ENCODE data around the gene UGP2.
A peak's percentile ranks its signal among the peaks of the same experiment; 100 is the strongest.
"Not testable (repeated sequence)": the region's sequence is repeated elsewhere in the genome, so short reads cannot be mapped to it uniquely, and the experiment has no call there.

UGP2 gene

GRCh38 chr2:63841254-63842022 lies at the start of gene UGP2:
UGP2 (plus strand) TSS chr2:63841896; CDS start chr2:63842186, 290 bp downstream.
- peak; percentile 94 for DNase-seq

- DNase-seq: peak; percentile 15
Measured at GRCh38 chr2:63792530-63792929, 49.2 kb upstream of the UGP2 start.

DNA sequence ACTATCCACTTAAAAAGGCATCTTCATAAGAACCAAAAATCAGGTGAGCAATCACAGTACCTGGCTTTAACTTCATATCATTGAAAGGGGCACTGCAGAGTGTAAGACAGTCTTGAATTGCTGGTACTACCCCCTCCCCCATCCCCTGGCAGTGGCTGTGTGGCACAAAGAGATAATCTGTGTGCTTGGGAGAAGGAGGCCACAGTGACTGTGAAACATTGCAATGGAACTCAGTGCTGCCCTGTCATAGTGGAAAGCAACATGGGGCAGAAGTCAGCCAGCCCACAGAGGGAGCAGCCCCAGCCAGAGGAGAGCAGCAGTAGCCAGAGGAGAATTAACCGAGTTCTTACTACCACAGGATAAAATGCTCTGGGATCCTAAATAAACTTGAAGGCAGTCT lies 45.3 kb upstream of the UGP2 start:
- DNase-seq: no peak

- no peak for DNase-seq
Measured at GRCh38 chr2:63796796-63797195, 44.9 kb upstream of the UGP2 start.

GRCh38 chr2:63801455-63801854 lies 40.2 kb upstream of the UGP2 start:
- no peak for DNase-seq

- DNase-seq: no peak
Measured at GRCh38 chr2:63805412-63805811, 36.3 kb upstream of the UGP2 start.

DNA sequence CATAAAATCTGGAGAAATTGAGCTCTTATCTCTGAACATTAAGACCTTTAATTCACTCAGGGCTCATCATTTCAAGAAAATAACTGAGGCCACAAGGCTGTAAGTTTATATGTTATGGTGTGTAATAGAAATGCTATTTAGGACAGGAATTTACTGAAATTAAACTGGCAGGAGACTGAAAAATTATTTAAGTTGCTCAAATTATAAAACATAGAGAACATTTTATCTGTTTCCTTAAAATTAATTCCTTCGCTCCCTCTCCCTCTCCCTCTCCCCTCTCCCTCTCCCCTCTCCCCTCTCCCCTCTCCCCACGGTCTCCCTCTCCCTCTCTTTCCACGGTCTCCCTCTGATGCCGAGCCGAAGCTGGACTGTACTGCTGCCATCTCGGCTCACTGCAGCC lies 33.7 kb upstream of the UGP2 start:
- DNase-seq: not testable (repeated sequence)

GRCh38 chr2:63808911-63809310 lies 32.8 kb upstream of the UGP2 start:
- not testable (repeated sequence) for DNase-seq

DNA sequence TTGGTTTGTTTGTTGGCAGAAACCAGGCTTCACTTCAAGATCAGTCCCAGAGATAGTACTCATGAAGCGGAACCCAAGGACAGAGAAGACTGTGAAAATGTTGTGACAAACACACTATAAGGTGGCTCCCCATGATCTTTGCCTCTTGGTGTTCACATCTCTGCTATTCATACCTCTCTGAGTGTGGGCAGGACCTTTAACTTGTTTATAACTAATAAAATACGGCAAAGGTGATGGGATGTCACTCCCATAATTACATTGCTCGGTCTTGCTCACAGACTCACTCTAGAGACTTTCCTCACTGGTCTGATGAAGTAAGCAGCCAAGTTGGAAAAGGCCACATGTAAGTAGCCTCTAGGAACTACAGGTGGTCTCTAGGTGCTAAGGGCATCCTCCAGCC lies 30.6 kb upstream of the UGP2 start:
- DNase-seq: no peak

DNA sequence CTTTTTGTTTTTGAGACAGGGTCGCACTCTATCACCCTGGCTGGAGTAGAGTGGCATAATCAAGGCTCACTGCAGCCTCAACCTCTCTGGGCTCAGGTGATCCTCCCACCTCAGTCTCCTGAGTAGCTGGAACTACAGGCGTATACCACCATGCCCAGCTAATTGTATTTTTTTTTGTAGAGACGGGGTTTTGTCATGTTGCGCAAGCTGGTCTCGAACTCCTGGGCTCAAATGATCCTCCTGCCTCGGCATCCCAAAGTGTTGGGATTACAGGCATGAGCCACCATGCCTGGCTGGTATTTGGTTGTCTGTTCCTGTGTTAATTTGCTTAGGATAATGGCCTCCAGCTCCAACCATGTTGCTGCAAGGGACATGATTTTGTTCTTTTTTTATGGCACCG lies 29.8 kb upstream of the UGP2 start:
- DNase-seq: not testable (repeated sequence)

DNA sequence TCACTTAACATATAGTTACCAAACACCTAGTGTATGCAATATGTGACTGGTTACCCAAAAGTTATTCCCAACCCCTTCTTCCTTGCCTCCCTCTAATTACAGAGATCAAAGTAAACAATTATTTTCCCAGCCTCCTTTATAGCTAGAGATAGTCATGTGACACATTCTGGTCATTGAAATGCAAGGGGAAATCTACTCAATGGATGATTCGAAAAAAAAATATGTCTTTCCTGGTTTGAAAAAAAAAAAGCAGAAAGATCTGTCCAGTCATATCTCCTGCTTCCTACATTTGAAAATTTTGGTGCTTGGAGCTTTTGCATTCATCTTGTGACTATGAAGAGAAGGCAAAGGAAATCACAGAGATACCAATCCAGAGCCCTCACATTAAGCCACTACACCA lies 27.6 kb upstream of the UGP2 start:
- DNase-seq: no peak

GRCh38 chr2:63817382-63817781 lies 24.3 kb upstream of the UGP2 start:
- DNase-seq: no peak

DNA sequence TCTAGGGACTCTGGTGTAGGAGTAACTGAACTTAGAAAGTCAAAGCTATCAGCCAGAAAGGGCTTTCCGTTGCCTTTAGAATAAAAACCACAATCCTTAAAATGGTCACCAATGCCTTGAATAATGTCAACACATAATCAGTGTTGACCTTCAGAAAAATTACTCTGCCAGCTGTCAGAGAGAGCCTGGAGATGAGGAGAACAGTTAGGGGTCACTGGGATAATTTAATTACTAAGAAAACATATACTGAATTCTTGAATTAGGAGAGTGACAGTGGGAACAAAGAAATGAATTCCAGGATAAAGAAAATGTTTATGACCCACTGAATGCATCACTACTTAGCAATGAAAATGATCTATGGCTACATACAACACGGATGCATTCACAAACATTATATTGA lies 23.4 kb upstream of the UGP2 start:
- no peak for DNase-seq

DNA sequence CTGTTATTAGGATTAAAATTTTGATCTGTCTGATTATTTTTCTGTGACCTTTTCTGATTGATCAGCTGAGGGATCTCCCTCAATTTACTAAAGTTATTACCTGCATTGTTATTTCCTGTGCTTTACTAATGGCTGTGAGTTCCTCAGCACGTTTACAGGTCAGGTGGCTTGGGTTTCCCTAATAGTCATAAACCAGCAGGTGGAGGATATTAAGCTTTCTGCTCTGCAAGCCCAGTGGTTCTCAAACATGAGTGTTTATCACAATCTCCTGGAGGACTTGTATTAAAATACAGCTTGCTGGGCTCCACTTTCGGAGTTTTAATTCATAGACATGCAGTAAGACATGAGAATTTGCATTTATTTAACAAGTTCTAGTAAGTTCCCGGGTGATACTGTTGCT lies 22.4 kb upstream of the UGP2 start:
- DNase-seq: no peak

DNA sequence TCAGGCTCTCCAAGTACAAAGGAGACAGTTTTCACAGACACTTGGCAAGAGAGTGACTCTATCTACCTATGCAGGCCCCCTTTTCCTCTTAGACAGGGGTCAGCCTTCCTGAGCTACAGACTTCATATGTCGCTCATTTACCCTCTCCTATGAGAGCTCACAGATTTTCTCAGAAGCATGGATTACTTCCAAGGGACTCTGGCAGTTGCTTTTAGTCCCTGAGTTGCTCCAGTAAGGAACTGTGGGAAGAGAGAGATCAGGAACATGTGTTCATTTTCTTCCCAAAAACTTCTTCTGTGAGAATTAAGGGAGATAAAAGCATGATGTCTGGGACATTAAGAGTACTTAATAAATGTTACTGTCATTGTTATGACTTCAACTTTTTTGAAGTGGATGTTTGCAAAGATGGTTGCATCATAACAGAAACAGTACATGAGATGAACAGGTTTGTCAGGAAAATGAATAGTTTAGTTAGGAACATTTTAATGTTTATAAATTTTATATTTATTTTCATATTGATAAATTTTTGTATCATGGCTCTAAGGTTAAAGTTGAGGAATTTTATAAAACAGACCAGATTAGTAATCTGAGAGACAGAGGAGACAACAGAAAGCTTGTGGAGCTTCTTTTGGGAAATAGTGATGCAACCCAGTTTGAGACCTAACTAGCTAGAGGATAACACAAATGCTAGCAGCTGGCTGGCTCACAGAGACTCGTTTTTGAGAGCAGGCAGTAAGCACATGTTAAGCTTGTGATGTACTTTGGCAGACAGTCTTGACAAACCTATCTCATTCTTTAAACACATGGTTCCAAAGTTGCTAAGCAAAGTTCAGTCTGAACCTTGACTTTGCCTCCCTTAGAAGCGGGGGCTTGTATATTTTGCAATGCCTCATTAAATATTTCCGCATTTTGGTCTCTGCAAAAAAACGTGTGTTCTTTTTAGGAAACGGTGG lies 21.7 kb upstream of the UGP2 start:
- peak; percentile 16 for DNase-seq

GRCh38 chr2:63820969-63821368 lies 20.7 kb upstream of the UGP2 start:
- no peak for DNase-seq

DNA sequence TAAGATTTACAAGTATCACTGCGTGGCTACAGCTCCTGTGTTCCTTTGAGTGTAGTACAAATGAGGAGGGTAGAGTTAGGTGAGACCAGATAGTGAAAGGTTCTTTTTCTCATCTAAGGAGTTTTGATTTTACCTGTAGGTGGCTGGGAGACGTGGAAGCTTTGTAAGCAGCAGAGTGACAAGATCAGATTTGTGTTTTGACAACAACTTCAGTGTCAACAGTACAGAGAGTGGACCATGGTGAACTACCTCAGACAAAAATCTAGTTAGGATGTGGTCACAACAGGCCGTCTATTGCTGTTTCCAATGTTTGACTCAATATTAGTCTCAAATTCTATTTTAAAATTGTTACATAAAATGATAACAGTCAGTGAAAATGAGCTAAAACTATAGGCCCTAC lies 20.3 kb upstream of the UGP2 start:
- no peak for DNase-seq

DNA sequence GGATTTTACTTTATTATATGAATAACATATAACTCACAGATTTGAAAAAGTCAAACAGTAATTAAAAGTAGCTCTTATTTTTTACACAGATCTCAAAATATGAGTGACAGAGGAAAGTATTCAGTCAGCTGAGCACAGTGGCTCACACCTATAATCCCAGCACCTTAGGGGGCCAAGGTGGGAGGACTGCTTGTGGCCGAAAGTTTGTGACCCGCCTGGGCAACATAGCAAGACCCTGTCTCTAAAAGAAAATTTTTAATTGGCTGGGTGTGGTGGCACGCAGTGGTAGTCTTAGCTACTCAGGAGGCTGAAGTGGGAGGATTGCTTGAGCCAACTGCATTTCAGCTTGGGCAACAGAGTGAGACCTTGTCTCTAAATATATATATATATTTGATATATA lies 19.2 kb upstream of the UGP2 start:
- no peak for DNase-seq

GRCh38 chr2:63827749-63828148 lies 13.9 kb upstream of the UGP2 start:
- DNase-seq: no peak

- no peak for DNase-seq
Measured at GRCh38 chr2:63831176-63831575, 10.5 kb upstream of the UGP2 start.

- no peak for DNase-seq
Measured at GRCh38 chr2:63834401-63834800, 7.3 kb upstream of the UGP2 start.

- peak; percentile 34 for DNase-seq
Measured at GRCh38 chr2:63837036-63837594, 4.6 kb upstream of the UGP2 start.

DNA sequence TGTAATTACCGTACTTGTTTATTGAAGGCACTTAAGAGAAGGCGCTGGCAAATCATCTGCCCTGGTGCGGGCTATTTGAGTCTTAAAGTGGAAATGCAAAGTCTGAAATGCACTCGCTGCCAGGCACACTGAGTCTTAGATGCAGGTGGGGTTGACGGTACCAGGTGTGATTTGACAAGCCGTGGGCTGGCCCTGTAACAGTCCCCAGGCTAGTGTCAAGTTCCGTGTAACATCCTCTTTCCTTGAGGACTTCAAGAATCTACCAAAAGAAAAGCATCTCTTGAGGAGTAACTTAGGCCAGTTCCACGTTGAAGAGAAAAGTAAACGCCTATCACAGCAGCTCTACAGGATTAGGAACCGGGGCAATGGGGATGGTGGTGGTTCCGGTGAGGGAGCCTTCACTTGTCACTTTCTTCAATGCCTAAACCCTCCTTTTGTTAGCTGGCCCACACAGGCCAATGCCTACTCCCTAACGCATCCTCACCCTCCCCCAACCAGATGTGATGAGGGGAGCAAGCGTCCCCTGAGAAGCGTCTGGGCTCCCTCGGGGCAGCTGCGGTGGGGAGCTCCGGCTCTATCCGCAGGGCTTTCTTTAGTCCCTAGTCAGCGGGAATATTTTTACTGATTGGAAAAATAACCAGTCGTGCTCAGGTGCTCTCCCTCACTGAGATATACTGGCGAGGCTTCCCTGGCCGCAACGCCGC lies 1.5 kb upstream of the UGP2 start:
- no peak for DNase-seq

Data from inflammatory macrophage treated with lipopolysaccharide for 4 hours (primary cell).